Osteoblast (primary cell): ENCODE data around the gene RBM19. TPM values are rescaled to one million over a fixed set of nuclear protein-coding genes. Genes with fewer than 3 reads are reported as not detected.

Experiments used
- DNase-seq: peaks from one replicate; pipeline ENCODE4 v3.0.0; 2011; ENCODE audit warnings: low spot score, mixed read lengths; ENCODE audit not compliant: insufficient read length; ENCODE audit errors: missing footprints
- H2AFZ ChIP-seq: 2 replicates; pipeline ENCODE4 v1.6.0; 2011; ENCODE audit warnings: mild to moderate bottlenecking, low read length
- H3K27ac ChIP-seq: 2 replicates; pipeline ENCODE4 v1.5.1; 2011; ENCODE audit warnings: mild to moderate bottlenecking, low read depth, low read length, moderate library complexity
- H3K27me3 ChIP-seq: 2 replicates; pipeline ENCODE4 v1.6.0; 2012; ENCODE audit warnings: mild to moderate bottlenecking, control low read depth, inconsistent platforms, low read length, moderate library complexity; ENCODE audit not compliant: insufficient read depth
- H3K36me3 ChIP-seq: 2 replicates; pipeline ENCODE4 v1.5.1; 2011; ENCODE audit warnings: mild to moderate bottlenecking, low read length, control low read depth, moderate library complexity; ENCODE audit not compliant: insufficient read depth
- H3K4me1 ChIP-seq: 2 replicates; pipeline ENCODE4 v1.5.1; 2011; ENCODE audit warnings: mild to moderate bottlenecking, low read length, control low read depth, moderate library complexity; ENCODE audit not compliant: insufficient read depth
- H3K4me2 ChIP-seq: 2 replicates; pipeline ENCODE4 v1.6.0; 2011; ENCODE audit warnings: mild to moderate bottlenecking, low read length; ENCODE audit not compliant: insufficient read depth
- H3K4me3 ChIP-seq: fragments of 200-600 bp; sonication (generic); 3 replicates; pipeline ENCODE4 v1.5.1; 2012; ENCODE audit warnings: mild to moderate bottlenecking, low read length, inconsistent platforms; ENCODE audit not compliant: insufficient read depth
- H3K79me2 ChIP-seq: 2 replicates; pipeline ENCODE4 v1.6.0; 2012; ENCODE audit warnings: mild to moderate bottlenecking, low read length, control low read depth, inconsistent platforms; ENCODE audit not compliant: insufficient read depth
- H3K9me3 ChIP-seq: 2 replicates; pipeline ENCODE4 v1.5.1; 2011; ENCODE audit warnings: low read depth, low read length, control low read depth
- H4K20me1 ChIP-seq: 2 replicates; pipeline ENCODE4 v1.6.0; 2012; ENCODE audit warnings: mild to moderate bottlenecking, low read length, control low read depth; ENCODE audit not compliant: insufficient read depth
- total RNA-seq: library from RNA; depleted of rRNA; stranded (reverse); fragments of >200 nt; gene quantifications from 2 replicates; pipeline ENCODE4 v1.2.3, GENCODE V29; 2012
- TF ChIP-seq, protein P1 (sequence below): IDR thresholded peaks from 2 replicates; pipeline ENCODE4 v1.5.1; 2011; ENCODE audit warnings: mild to moderate bottlenecking, low read depth, low read length, moderate library complexity; ENCODE audit errors: extremely low read depth

RBM19 gene
- total RNA-seq, 1 donor, result 27.5 TPM

DNA sequence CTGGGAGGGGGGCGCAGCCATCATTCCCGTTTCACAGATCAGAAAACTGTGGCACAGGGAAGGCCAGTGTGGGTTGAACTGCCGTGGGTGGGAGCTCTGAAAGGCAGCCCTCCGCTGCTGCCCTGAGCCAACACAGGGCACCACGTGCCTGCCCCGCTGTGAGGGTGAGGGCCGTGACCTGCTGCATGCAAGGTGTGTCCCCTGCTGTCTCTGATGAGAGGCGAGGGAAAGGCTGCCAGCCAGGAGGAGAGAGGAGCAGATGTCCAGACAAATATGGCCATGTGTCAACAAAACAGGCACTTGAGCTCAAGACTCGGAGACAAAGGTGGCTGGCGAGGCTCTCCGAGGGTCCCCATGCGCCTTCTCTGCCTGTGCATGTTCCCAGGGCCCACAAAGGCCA, 108.8 kb downstream of the RBM19 start:
- Histone ChIP-seq H3K4me2 (no peak overlapping the region), H4K20me1 (peaks cover 7% of the 10 kb centered on the region), H3K27ac (no peak overlapping the region), H3K27me3 (no peaks in the 10 kb centered on the region), H3K4me3 (no peak overlapping the region), H3K79me2 (no peaks in the 10 kb centered on the region), H2AFZ (no peak overlapping the region), H3K4me1 (peaks cover 12% of the 10 kb centered on the region), H3K9me3 (no peaks in the 10 kb centered on the region), H3K36me3 (peaks cover 3% of the 10 kb centered on the region)
- peak; percentile 30 for DNase-seq
- TF ChIP-seq, protein P1, sequence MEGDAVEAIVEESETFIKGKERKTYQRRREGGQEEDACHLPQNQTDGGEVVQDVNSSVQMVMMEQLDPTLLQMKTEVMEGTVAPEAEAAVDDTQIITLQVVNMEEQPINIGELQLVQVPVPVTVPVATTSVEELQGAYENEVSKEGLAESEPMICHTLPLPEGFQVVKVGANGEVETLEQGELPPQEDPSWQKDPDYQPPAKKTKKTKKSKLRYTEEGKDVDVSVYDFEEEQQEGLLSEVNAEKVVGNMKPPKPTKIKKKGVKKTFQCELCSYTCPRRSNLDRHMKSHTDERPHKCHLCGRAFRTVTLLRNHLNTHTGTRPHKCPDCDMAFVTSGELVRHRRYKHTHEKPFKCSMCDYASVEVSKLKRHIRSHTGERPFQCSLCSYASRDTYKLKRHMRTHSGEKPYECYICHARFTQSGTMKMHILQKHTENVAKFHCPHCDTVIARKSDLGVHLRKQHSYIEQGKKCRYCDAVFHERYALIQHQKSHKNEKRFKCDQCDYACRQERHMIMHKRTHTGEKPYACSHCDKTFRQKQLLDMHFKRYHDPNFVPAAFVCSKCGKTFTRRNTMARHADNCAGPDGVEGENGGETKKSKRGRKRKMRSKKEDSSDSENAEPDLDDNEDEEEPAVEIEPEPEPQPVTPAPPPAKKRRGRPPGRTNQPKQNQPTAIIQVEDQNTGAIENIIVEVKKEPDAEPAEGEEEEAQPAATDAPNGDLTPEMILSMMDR, result no peak

DNA sequence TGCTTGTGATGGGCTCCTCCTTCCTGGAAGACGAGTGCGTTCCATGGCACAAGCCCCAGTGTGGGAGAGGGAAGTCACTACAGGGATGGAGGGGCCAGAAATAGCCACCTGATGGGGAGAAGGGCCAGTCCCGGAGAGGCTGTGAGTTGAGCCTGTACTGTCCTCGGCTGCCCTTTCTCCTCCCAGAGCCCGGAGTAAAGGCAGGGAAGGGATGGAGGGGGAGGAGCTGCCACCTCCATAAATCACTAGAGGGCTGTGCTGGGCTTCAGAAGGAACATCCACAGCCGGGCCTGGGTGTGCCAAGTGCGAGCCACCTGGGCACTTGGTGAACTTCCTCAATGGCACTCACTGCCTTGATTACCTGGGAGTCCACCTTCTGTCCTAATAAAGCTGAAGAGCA, 110.1 kb downstream of the RBM19 start:
- H3K27me3 ChIP-seq, result no peaks in the 10 kb centered on the region
- H3K79me2 ChIP-seq, result no peaks in the 10 kb centered on the region
- H3K9me3 ChIP-seq, result no peaks in the 10 kb centered on the region
- H3K27ac ChIP-seq, result no peak overlapping the region
- H3K4me1 ChIP-seq, result peaks cover 4% of the 10 kb centered on the region
- no peak overlapping the region for H3K4me3 ChIP-seq
- no peak overlapping the region for H3K4me2 ChIP-seq
- peaks cover 3% of the 10 kb centered on the region for H3K36me3 ChIP-seq
- DNase-seq, result peak; percentile 71
- H2AFZ ChIP-seq, result no peak overlapping the region
- H4K20me1 ChIP-seq, result peaks cover 7% of the 10 kb centered on the region
- TF ChIP-seq, protein P1, result no peak

DNA sequence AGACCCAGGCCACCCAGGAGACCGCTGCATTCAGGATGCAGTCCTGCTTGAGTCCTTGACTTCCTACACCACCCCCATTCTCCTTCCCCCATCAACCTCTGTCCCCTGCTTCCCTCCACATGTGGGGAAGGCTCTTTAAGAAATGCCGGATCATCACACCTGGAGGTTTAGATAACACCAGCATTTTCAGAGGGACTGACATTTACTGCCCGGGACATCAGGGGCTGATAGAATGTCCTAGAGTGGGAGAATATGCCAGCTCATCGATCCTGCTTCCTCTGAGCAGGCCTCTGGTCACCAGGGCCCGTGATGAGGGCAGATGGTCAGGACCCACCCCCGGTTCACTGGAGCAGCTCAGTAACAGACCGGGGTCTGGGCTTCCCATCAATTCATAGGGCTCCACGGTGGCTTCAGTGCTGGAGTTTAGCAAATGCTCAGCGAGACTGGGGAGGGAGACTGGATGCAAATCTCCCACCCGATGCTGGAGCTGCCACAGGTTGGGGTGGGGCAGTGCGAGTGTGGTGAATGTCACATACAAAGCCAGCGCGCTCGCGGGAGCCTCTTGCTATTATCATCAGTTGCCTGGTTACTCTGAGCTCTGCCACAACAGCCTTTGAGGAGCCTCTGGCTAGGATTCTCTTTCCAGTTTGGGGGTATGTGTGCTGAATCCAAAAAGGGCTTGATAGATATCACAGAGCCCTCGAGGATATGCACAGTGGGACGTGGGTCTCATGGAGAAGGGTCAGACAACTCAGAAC, 111.6 kb downstream of the RBM19 start:
- H3K27ac ChIP-seq, result no peak overlapping the region
- H3K4me1 ChIP-seq, result peaks cover 4% of the 10 kb centered on the region
- TF ChIP-seq, protein P1, result no peak
- no peaks in the 10 kb centered on the region for H4K20me1 ChIP-seq
- H3K36me3 ChIP-seq, result peaks cover 3% of the 10 kb centered on the region
- no peaks in the 10 kb centered on the region for H3K79me2 ChIP-seq
- no peak overlapping the region for H3K4me2 ChIP-seq
- H2AFZ ChIP-seq, result no peak overlapping the region
- H3K27me3 ChIP-seq, result no peaks in the 10 kb centered on the region
- DNase-seq, result peak; percentile 58
- H3K9me3 ChIP-seq, result no peaks in the 10 kb centered on the region
- H3K4me3 ChIP-seq, result no peak overlapping the region

DNA sequence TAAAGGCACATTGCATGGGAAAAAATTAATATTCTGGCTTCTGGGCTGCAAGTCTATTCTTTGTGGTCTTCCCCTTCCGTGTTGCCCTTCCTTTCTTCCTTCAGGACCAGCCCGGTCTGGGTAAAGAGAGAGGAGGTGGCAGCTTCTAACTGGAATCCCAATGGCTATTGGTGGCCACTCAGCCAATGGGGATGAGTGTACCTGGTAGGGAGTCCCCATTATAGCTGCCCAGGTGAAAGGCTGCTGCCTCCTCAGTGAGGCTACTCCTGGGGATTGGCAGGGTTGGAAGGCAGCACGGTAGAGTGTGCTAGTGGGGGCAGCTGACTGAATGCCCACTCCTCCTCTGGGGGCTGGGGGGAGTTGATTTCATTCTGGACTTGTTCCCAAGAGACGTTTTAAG, 112.6 kb downstream of the RBM19 start:
- H3K9me3 ChIP-seq, result no peaks in the 10 kb centered on the region
- DNase-seq, result peak; percentile 68
- H2AFZ ChIP-seq, result no peak overlapping the region
- H3K27me3 ChIP-seq, result no peaks in the 10 kb centered on the region
- H3K79me2 ChIP-seq, result no peaks in the 10 kb centered on the region
- TF ChIP-seq, protein P1, result no peak
- H3K27ac ChIP-seq, result no peak overlapping the region
- peaks cover 3% of the 10 kb centered on the region for H3K36me3 ChIP-seq
- no peak overlapping the region for H3K4me2 ChIP-seq
- no peaks in the 10 kb centered on the region for H4K20me1 ChIP-seq
- no peak overlapping the region for H3K4me3 ChIP-seq
- peaks cover 4% of the 10 kb centered on the region for H3K4me1 ChIP-seq
